Heart right ventricle (tissue), 16 donors: ENCODE measurements around the gene C6orf89. TPM values are rescaled to one million over a fixed set of nuclear protein-coding genes. Genes with fewer than 3 reads are reported as not detected.

ENCODE experiments used
- ATAC-seq, 8 donors: fragments of 200-7000 bp; cut with Tn5 transposase; one replicate each; pipeline ENCODE4 v1.9.1; 2020; ENCODE audit warnings: mild to moderate bottlenecking in 8 of 8, moderate library complexity in 8 of 8, moderate number of reproducible peaks in 1 of 8
- DNase-seq, 2 donors: peaks; one replicate each; pipeline ENCODE4 v3.0.0-alpha.2; 2020
- H3K27ac ChIP-seq, 10 donors: fragments of 200-600 bp; sonication (generic) in 2 of 10; one replicate each; pipeline versions ENCODE4 v1.5.0 to v1.8.0; 2020 to 2022; ENCODE audit warnings: mild to moderate bottlenecking in 3 of 10
- H3K27me3 ChIP-seq, 7 donors: fragments of 200-600 bp; one replicate each; pipeline ENCODE4 v1.8.0; 2021 to 2022; ENCODE audit warnings: mild to moderate bottlenecking in 2 of 7
- H3K36me3 ChIP-seq, 9 donors: fragments of 200-600 bp; sonication (generic) in 1 of 9; one replicate each; pipeline versions ENCODE4 v1.5.0 to v1.8.0; 2020 to 2022; ENCODE audit warnings: mild to moderate bottlenecking in 2 of 9
- H3K4me1 ChIP-seq, 9 donors: fragments of 200-600 bp; sonication (generic) in 1 of 9; one replicate each; pipeline versions ENCODE4 v1.5.0 to v1.8.0; 2020 to 2022; ENCODE audit warnings: mild to moderate bottlenecking in 4 of 9
- H3K4me3 ChIP-seq, 10 donors: fragments of 200-600 bp; sonication (generic) in 2 of 10; one replicate each; pipeline versions ENCODE4 v1.5.0 to v1.8.0; 2020 to 2022; ENCODE audit warnings: mild to moderate bottlenecking in 7 of 10, moderate library complexity in 2 of 10
- H3K9me3 ChIP-seq, 11 donors: fragments of 200-600 bp in 10 of 11; sonication (generic) in 2 of 11; one replicate each; pipeline versions ENCODE4 v1.5.0 to v1.8.0; 2013 to 2022; ENCODE audit warnings: mild to moderate bottlenecking in 2 of 11, control low read depth in 1 of 11, moderate library complexity in 1 of 11
- CTCF ChIP-seq, 9 donors: fragments of 200-600 bp; sonication (generic) in 2 of 9; IDR thresholded peaks; one replicate each; pipeline versions ENCODE4 v1.5.0 to v1.8.0; 2021 to 2022; ENCODE audit warnings: antibody characterized with exemption in 9 of 9, mild to moderate bottlenecking in 5 of 9, moderate library complexity in 1 of 9
- whole genome bisulfite sequencing, 2 donors: extraction: QIAGEN DNeasy Blood & Tissue Kit; methylation state at CpG; one replicate each; pipeline ENCODE4 v1.1.7; 2013; ENCODE audit warnings: inconsistent platforms in 1 of 2; 5-methylcytosine and 5-hydroxymethylcytosine counted together
- intact Hi-C, 10 donors: fragments of 100-400 bp; cut with DNase I; formaldehyde crosslinking; loops; one replicate each; pipeline versions ENCODE4 v1.11.1 to v1.14.2; 2022
- polyA plus RNA-seq, 2 donors: library from polyadenylated mRNA; stranded (reverse); fragments of 200-250 nt; gene quantifications; one replicate each; pipeline ENCODE4 v1.2.3, GENCODE V29; 2013
- total RNA-seq, 10 donors: library from RNA; stranded (reverse); fragmentation: NEBNext Ultra II Directional in 3 of 10; extraction: Animal tissue kit (Norgen Biotek cat#: 25700) in 3 of 10; gene quantifications; one replicate each; pipeline versions ENCODE4 v1.2.1 to v1.2.4, GENCODE V29; 2021 to 2023
- donor health status: Arrhythmogenic right ventricular cardiomyopathy.
- donor health status: ischemic (EF 13 %, LVEDD 7.1; RV severe dilation, severe dysfunction).
- donor health status: healthy with polysubstance abuse.
- donor health status: DM: no; HTN: yes; CAD: no.
- donor health status: DM: no; HTN: no; CAD: no.
- donor health status: ischemic (EF 25% LVEDD 6.9; RV normal size, moderate dysfunction).
- donor health status: ischemic (EF 25% LVEDD 5.7; RV mildly dilated, moderate dysfunction).
- donor health status: healthy.
- donor health status: DM: yes; HTN: yes; CAD: no.
- donor health status: Ischemic cardiomyopathy.
- donor health status: ischemic (EF 35%, LVEDD 5.7; RV mildly dilated, moderate dysfunction).
- donor health status: nonischemic (EF 11% LVEDD 7.7; RV severe dilation, severe dysfunction).
- donor health status: DM: yes; HTN: yes; CAD: no.
- donor health status: PGD.
- donor health status: ischemic (EF 29% LVEDD 5.4; RV normal size, mild dysfunction).
- donor health status: nonischemic (EF 23%, LVEDD 6.1; RV moderate dilation, normal function).

The C6orf89 gene
- total and polyA plus RNA-seq, 12 donors = 22.5 to 104 (median 72.9) TPM

GRCh38 chr6:36963451-36964290 is 77.9 kb downstream of the C6orf89 start:
- WGBS, 2 donors = 68 to 70% methylated on average over 9 to 11 of the region's 11 CpGs
- Histone ChIP-seq H3K4me3 (no peak overlapping the region), H3K4me1 (peaks cover 11 to 65% (median 35%) of the 10 kb centered on the region in 9 donors), H3K27me3 (no peaks in the 10 kb centered on the region), H3K36me3 (peaks cover 0 to 29% (median 17%) of the 10 kb centered on the region in 9 donors), H3K9me3 (no peaks in the 10 kb centered on the region), H3K27ac (peak overlapping the region in 7 of 10 donors; percentile 12 to 56 (median 32))
- DNase-seq (no peak), ATAC-seq (peak in 7 of 8 donors; percentile 14 to 63 (median 27))
- intact Hi-C loops = no loop called here
- TF ChIP-seq CTCF (IDR thresholded peaks at IDR 0.05) = no peak

GRCh38 chr6:36964349-36964748 is 78.6 kb downstream of the C6orf89 start:
- intact Hi-C loops = no loop called here
- ATAC-seq (peak in 2 of 8 donors; percentile 1 to 5), DNase-seq (no peak)
- Histone ChIP-seq H3K4me1 (peaks cover 9 to 66% (median 41%) of the 10 kb centered on the region in 9 donors), H3K9me3 (no peaks in the 10 kb centered on the region), H3K36me3 (peaks cover 0 to 36% (median 24%) of the 10 kb centered on the region in 9 donors), H3K27me3 (no peaks in the 10 kb centered on the region), H3K4me3 (no peak overlapping the region), H3K27ac (peak overlapping the region in 5 of 10 donors; percentile 12 to 56 (median 39))
- TF ChIP-seq CTCF (IDR thresholded peaks at IDR 0.05) = no peak
- 66 to 78% methylated on average over 6 of the region's 6 CpGs for WGBS, 2 donors

- no peaks in the 10 kb centered on the region for H3K9me3 ChIP-seq
- no peaks in the 10 kb centered on the region for H3K27me3 ChIP-seq
- H3K4me1 ChIP-seq = peaks cover 11 to 68% (median 42%) of the 10 kb centered on the region in 9 donors
- no peak for TF ChIP-seq CTCF (IDR thresholded peaks at IDR 0.05)
- peaks cover 0 to 42% (median 30%) of the 10 kb centered on the region in 9 donors for H3K36me3 ChIP-seq
- WGBS, 2 donors = 76 to 82% methylated on average over 4 of the region's 4 CpGs
- no peak for ATAC-seq
- DNase-seq = no peak
- no peak overlapping the region for H3K4me3 ChIP-seq
- H3K27ac ChIP-seq = peak overlapping the region in 4 of 10 donors; percentile 20 to 56 (median 37)
- intact Hi-C loops = no loop called here
Observed at GRCh38 chr6:36964908-36965307, 79.2 kb downstream of the C6orf89 start.

- 63 to 70% methylated on average over 3 of the region's 3 CpGs for WGBS, 2 donors
- peak overlapping the region in 6 of 10 donors; percentile 19 to 63 (median 38) for H3K27ac ChIP-seq
- no peaks in the 10 kb centered on the region for H3K27me3 ChIP-seq
- intact Hi-C loops = no loop called here
- ATAC-seq = peak in 4 of 8 donors; percentile 21 to 48 (median 33)
- peaks cover 0 to 66% (median 52%) of the 10 kb centered on the region in 9 donors for H3K36me3 ChIP-seq
- H3K4me3 ChIP-seq = no peak overlapping the region
- no peaks in the 10 kb centered on the region for H3K9me3 ChIP-seq
- DNase-seq = no peak
- no peak for TF ChIP-seq CTCF (IDR thresholded peaks at IDR 0.05)
- peaks cover 13 to 76% (median 53%) of the 10 kb centered on the region in 9 donors for H3K4me1 ChIP-seq
Observed at GRCh38 chr6:36967301-36967700, 81.5 kb downstream of the C6orf89 start.
